Measurements from ENCODE around the gene NOTUM. TPM values are rescaled to one million over a fixed set of nuclear protein-coding genes. Genes with fewer than 3 reads are reported as not detected.

Gene NOTUM
- total and polyA plus RNA-seq, 10 of the 15 experiments (the other 5 are each of a cell fraction or from before 2014, with no cell fraction given) = 0.04 to 0.13 TPM; not detected in 8

GRCh38 chr17:81967533-81968395, 6.8 kb upstream of the NOTUM start:
- FAIRE-seq = peak; percentile 88
- TF ChIP-seq SP1 (IDR thresholded peaks at IDR 0.05; ENCODE audit: low read depth, low read length) = no peak
- TF ChIP-seq REST (IDR thresholded peaks at IDR 0.05; ENCODE audit: low read depth, low read length) = no peak
- no peak for TF ChIP-seq SUZ12 (IDR thresholded peaks at IDR 0.05; ENCODE audit: unreplicated experiment)
- TF ChIP-seq SREBF2 (IDR thresholded peaks at IDR 0.05; ENCODE audit: low read length) = no peak
- TF ChIP-seq RFX5 (IDR thresholded peaks at IDR 0.05; ENCODE audit: low read depth, low read length) = no peak
- TF ChIP-seq CREB1 (IDR thresholded peaks at IDR 0.05; ENCODE audit: low read depth) = no peak
- peak in 1 of 2 experiments; percentile 14; a peak in 1 of 4 replicates for TF ChIP-seq IKZF2 (IDR thresholded peaks at IDR 0.05)
- no peak for TF ChIP-seq PBX3 (IDR thresholded peaks at IDR 0.05; ENCODE audit: insufficient replicate concordance, low read depth, low read length)
- TF ChIP-seq IKZF1 (conservative IDR thresholded peaks at IDR 0.05) = peak; percentile 68
- TF ChIP-seq HDAC6 (IDR thresholded peaks at IDR 0.05; ENCODE audit: unreplicated experiment) = no peak
- TF ChIP-seq MLLT1 (IDR thresholded peaks at IDR 0.05) = no peak
- no peak for TF ChIP-seq ZSCAN29 (IDR thresholded peaks at IDR 0.05)
- TF ChIP-seq SREBF1 (IDR thresholded peaks at IDR 0.05; ENCODE audit: low read length) = no peak
- TF ChIP-seq BHLHE40 (IDR thresholded peaks at IDR 0.05; ENCODE audit: borderline replicate concordance in 1 of 2, low read depth in 2 of 2, low read length in 1 of 2) = peak; percentile 9 to 70; a peak in 2 of 4 replicates
- TF ChIP-seq STAT3 (IDR thresholded peaks at IDR 0.05; ENCODE audit: low read depth, low read length) = no peak
- 0 out of 2 replicates have a peak, but pooled peaks have one; percentile 26 for TF ChIP-seq YY1 (IDR thresholded peaks at IDR 0.05; ENCODE audit: low read depth, low read length)

More at GRCh38 chr17:81967533-81968395, 6.8 kb upstream of the NOTUM start:
- no peak overlapping the region for H3K4me3 ChIP-seq
- 40% methylated on average over 15 of the region's 36 CpGs for WGBS (ENCODE audit: insufficient coverage, insufficient replicate concordance, low lambda C conversion rate, missing lambda C conversion rate)
- H3K9me3 ChIP-seq (replicated peaks; ENCODE audit: control insufficient read depth, insufficient read depth, low read length) = no peaks in the 10 kb centered on the region; the same call in 2 of the 3 replicates
- CTCF ChIA-PET = interaction anchor here (0.7 to 2.9 kb wide), 4 partner anchors 8 to 54 kb away, joined by 3 to 28 read pairs (median 5); partner anchors contain the start of genes CENPX and LRRC45
- DNase-seq (ENCODE audit: low read depth, low spot score) = peak; percentile 40
- peaks cover 18% of the 10 kb centered on the region for H3K4me1 ChIP-seq (ENCODE audit: control insufficient read depth, insufficient read depth, low read length)
- peak overlapping the region; percentile 77 for H2AFZ ChIP-seq (ENCODE audit: control insufficient read depth, low read depth, low read length)
- no peaks in the 10 kb centered on the region for H4K20me1 ChIP-seq (ENCODE audit: control insufficient read depth, insufficient read depth)
- no peak overlapping the region for H3K27ac ChIP-seq (ENCODE audit: control insufficient read depth, insufficient read depth)
- no TSS peak for BruUV-seq (replicated peaks)
- in situ Hi-C loops (cut with MboI) = no loop called here
- peaks cover 1 to 5% of the 10 kb centered on the region in 2 experiments; a peak in 3 of 4 replicates for H3K27me3 ChIP-seq (replicated peaks in 1 of 2; ENCODE audit: control insufficient read depth in 2 of 2, insufficient read depth in 2 of 2, low read length in 1 of 2)
- intact Hi-C loops (cut with micrococcal nuclease; ENCODE audit: unreplicated experiment) = loop anchor here (5.0 kb wide), 1 partner anchor 40 kb away; the partner anchor contains the start of gene MAFG
- no peaks in the 10 kb centered on the region for H3K79me2 ChIP-seq (ENCODE audit: control insufficient read depth, insufficient read depth, low read length)
- peak overlapping the region; percentile 49 for H3K4me2 ChIP-seq (ENCODE audit: control insufficient read depth, insufficient read depth)
- no peak overlapping the region; the same call in 1 of the 2 replicates for H3K9ac ChIP-seq (ENCODE audit: control insufficient read depth, insufficient read depth, low read length)
- SMC1A ChIA-PET (ENCODE audit: uncharacterized antibody, unreplicated experiment) = interaction anchor here (1.0 to 2.0 kb wide), 4 partner anchors 9 to 70 kb away, joined by 3 to 9 read pairs (median 6); partner anchors contain the start of genes ASPSCR1 and DCXR
- H3K36me3 ChIP-seq (ENCODE audit: control insufficient read depth in 2 of 2, insufficient read depth in 2 of 2, low read length in 1 of 2) = no peaks in the 10 kb centered on the region
- ATAC-seq = peak; percentile 98
- POLR2A ChIA-PET = interaction anchor here (0.6 to 2.3 kb wide), 16 partner anchors 9 to 785 kb away, joined by 3 to 18 read pairs (median 3); partner anchors contain the start of genes ASPSCR1, DCXR, FASN and MCRIP1
- RAD21 ChIA-PET (ENCODE audit: unreplicated experiment) = interaction anchor here (0.6 to 1.9 kb wide), 6 partner anchors 8 to 73 kb away, joined by 3 to 12 read pairs (median 4); partner anchors contain the start of genes CENPX and LRRC45
